Right lobe of liver (tissue), 6 donors: ENCODE data around the gene TMEM72. TPM values are rescaled to one million over a fixed set of nuclear protein-coding genes. Genes with fewer than 3 reads are reported as not detected.

Experiments used
- ATAC-seq, 4 donors: fragments of 200-7000 bp; cut with Tn5 transposase; one replicate each; pipeline ENCODE4 v1.9.1; 2020; ENCODE audit warnings: mild to moderate bottlenecking in 4 of 4, moderate library complexity in 4 of 4
- DNase-seq, 3 donors: peaks; one replicate each; pipeline ENCODE4 v3.0.0-alpha.2; 2020
- H3K27ac ChIP-seq, 3 donors: fragments of 200-600 bp; one replicate each; pipeline ENCODE4 v1.8.0; 2022
- H3K27me3 ChIP-seq, 2 donors: fragments of 200-600 bp; one replicate each; pipeline ENCODE4 v1.8.0; 2022
- H3K36me3 ChIP-seq, 4 donors: fragments of 200-600 bp; sonication (generic) in 1 of 4; one replicate each; pipeline versions ENCODE4 v1.5.1 to v1.8.0; 2017 to 2022; ENCODE audit warnings: control low read depth in 1 of 4
- H3K4me1 ChIP-seq, 4 donors: fragments of 200-600 bp; sonication (generic) in 1 of 4; one replicate each; pipeline versions ENCODE4 v1.5.1 to v1.8.0; 2017 to 2022; ENCODE audit warnings: control low read depth in 1 of 4
- H3K4me3 ChIP-seq, 3 donors: fragments of 200-600 bp; one replicate each; pipeline ENCODE4 v1.8.0; 2022
- H3K9me3 ChIP-seq, 4 donors: fragments of 200-600 bp; sonication (generic) in 1 of 4; one replicate each; pipeline versions ENCODE4 v1.5.1 to v1.8.0; 2017 to 2022; ENCODE audit warnings: control low read depth in 1 of 4
- CTCF ChIP-seq, 4 donors: fragments of 200-600 bp in 3 of 4; fragments of 450-650 bp in 1 of 4; IDR thresholded peaks; one replicate each; pipeline versions ENCODE4 v1.5.1 to v1.8.0; 2016 to 2022; ENCODE audit warnings: antibody characterized with exemption in 4 of 4, mild to moderate bottlenecking in 2 of 4
- POLR2A ChIP-seq: fragments of 450-650 bp; IDR thresholded peaks from one replicate; pipeline ENCODE4 v1.6.1; 2017; ENCODE audit warnings: antibody characterized with exemption, mild to moderate bottlenecking
- WGBS: methylation state at CpG from one replicate; pipeline ENCODE4 v1.1.6; 2018; ENCODE audit warnings: low coverage, low lambda C conversion rate; ENCODE audit not compliant: insufficient coverage; ENCODE audit errors: missing lambda C conversion rate; 5-methylcytosine and 5-hydroxymethylcytosine counted together
- intact Hi-C, 2 donors: fragments of 100-400 bp; cut with DNase I; formaldehyde crosslinking; loops; one replicate each; pipeline versions ENCODE4 v1.11.2 to v1.14.1; 2022
- total RNA-seq, 6 experiments: library from RNA; depleted of rRNA in 2 of 6; stranded (reverse); fragments of >200 nt in 2 of 6; fragmentation: NEBNext Ultra II Directional in 3 of 6; extraction: Animal tissue kit (Norgen Biotek cat#: 25700) in 3 of 6; gene quantifications; one replicate each; pipeline versions ENCODE4 v1.1.0 to v1.2.4, GENCODE V29; 2016 to 2023
- donor health status: DM: no; HTN: yes; CAD: no.
- donor health status: DM: no; HTN: no; CAD: no.
- donor health status: DM: no; HTN: no; CAD: no.
- donor health status: DM: no; HTN: yes; CAD: no.
- donor health status: DM: no; HTN: yes; CAD: no.

Gene TMEM72
- total RNA-seq, 6 experiments from 2014 or later = not detected

GRCh38 chr10:44929356-44930255 is 18.5 kb downstream of the TMEM72 start:
- H3K4me3 ChIP-seq = no peak overlapping the region
- H3K27ac ChIP-seq = no peak overlapping the region
- TF ChIP-seq CTCF (IDR thresholded peaks at IDR 0.05) (no peak), POLR2A (no peak)
- intact Hi-C loops = loop anchor here (5.0 kb wide), 1 partner anchor 43 kb away; no protein-coding TSS in a partner anchor
- ATAC-seq = no peak
- no peaks in the 10 kb centered on the region for H3K36me3 ChIP-seq
- WGBS = 88% methylated on average over 6 of the region's 8 CpGs
- peaks cover 0 to 14% (median 3%) of the 10 kb centered on the region in 4 donors for H3K4me1 ChIP-seq
- no peaks in the 10 kb centered on the region for H3K9me3 ChIP-seq
- no peaks in the 10 kb centered on the region for H3K27me3 ChIP-seq
- DNase-seq = peak in 1 of 3 donors; percentile 30

- no peak for TF ChIP-seq CTCF (IDR thresholded peaks at IDR 0.05)
- no peak for TF ChIP-seq POLR2A
- no peaks in the 10 kb centered on the region for H3K27me3 ChIP-seq
- ATAC-seq (no peak), DNase-seq (no peak)
- peaks cover 0 to 21% (median 3%) of the 10 kb centered on the region in 4 donors for H3K4me1 ChIP-seq
- H3K27ac ChIP-seq = no peak overlapping the region
- 96% methylated on average over 3 of the region's 4 CpGs for WGBS
- intact Hi-C loops = loop anchor here (5.0 kb wide), 1 partner anchor 41 kb away; no protein-coding TSS in a partner anchor
- H3K9me3 ChIP-seq = no peaks in the 10 kb centered on the region
- H3K36me3 ChIP-seq = no peaks in the 10 kb centered on the region
- H3K4me3 ChIP-seq = no peak overlapping the region
Measured at GRCh38 chr10:44930904-44931620, 19.9 kb downstream of the TMEM72 start.

GRCh38 chr10:44931621-44932516 is 20.7 kb downstream of the TMEM72 start:
- no peak for ATAC-seq
- no peak overlapping the region for H3K4me3 ChIP-seq
- H3K27ac ChIP-seq = no peak overlapping the region
- H3K36me3 ChIP-seq = no peaks in the 10 kb centered on the region
- H3K27me3 ChIP-seq = no peaks in the 10 kb centered on the region
- no peak for DNase-seq
- TF ChIP-seq CTCF (IDR thresholded peaks at IDR 0.05) (no peak), POLR2A (no peak)
- H3K4me1 ChIP-seq = peaks cover 0 to 27% (median 3%) of the 10 kb centered on the region in 4 donors
- WGBS = 83% methylated on average over 1 of the region's 10 CpGs
- intact Hi-C loops = loop anchor here (5.0 kb wide), 1 partner anchor 40 kb away; no protein-coding TSS in a partner anchor
- H3K9me3 ChIP-seq = no peaks in the 10 kb centered on the region
